GM19025 (cell line): ENCODE results near the gene METRN.

Source experiments
- ATAC-seq: cut with Tn5 transposase; IDR thresholded peaks from one replicate; pipeline ENCODE4 v1.9.1; 2021; ENCODE audit warnings: mild to moderate bottlenecking, low read depth, moderate library complexity; ENCODE audit not compliant: unreplicated experiment

The METRN gene

DNA sequence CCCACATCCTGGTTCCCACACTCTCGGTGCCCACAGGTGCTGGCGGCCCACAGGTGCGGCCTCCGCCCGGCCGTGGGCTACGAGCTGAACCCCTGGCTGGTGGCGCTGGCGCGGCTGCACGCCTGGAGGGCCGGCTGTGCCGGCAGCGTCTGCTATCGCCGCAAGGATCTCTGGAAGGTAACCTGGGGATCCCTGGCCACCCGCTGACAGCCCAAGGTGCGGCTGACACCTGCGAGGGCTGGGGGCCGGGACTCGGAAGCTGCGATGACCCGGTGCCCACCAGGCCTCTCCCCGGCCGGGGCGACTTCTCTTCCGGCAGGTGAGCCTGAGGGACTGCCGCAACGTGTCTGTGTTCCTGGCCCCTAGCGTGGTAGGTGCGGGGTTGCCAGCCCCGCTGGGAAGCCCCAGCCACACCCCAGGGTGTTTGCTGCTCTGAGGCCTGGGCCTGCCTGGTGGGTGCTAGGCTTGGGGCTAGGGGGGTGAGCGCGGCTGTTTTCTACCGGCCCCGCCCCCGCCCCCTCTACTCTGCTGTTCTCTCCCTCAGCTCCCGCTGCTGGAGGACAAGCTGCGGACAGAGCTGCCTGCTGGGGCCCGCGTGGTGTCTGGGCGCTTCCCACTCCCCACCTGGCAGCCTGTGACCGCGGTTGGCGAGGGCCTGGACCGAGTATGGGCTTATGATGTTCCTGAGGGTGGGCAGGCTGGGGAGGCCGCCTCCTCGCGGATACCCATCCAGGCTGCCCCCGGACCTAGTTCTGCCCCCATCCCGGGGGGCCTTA is 7.0 kb downstream of the METRN start:
- no peak for ATAC-seq

DNA sequence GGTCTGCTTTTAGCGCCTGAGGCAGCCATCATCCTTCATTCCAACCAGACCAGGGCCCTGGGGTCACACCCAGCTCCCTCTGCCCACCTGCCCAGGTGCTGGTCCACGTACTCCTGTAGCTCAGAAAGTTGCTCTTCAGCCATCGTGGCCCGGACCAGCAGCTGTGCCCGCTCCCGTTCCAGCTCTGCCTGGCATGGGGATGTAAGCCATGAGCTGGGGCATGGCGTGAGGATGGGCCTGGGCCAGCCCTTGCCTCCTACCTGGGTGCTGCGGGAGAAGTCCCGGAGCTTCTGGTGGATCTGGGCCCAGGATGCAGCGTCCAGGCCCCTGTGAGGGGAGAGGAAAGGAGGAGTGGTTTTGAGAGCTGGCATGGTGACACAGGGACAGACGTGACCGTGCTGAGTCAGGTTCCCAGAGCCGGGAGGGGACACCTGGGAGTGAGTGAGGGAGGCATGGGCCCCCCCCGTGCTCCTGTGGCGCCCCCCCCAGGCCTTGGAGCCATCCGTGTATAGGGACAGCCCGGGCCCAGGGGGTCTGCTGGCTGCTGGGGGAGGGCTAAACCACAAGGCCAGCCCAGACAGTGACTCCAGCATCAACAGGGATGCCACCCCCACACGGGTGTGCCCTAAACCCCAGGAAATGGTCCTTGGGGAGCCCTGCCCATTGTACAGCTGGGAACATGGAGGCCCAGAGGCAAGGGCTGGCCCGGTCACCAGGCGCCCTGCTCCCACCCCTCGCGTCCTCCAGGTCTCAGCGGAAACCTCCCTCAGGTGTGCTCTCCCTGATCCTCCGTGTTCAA is 8.1 kb downstream of the METRN start:
- no peak for ATAC-seq

DNA sequence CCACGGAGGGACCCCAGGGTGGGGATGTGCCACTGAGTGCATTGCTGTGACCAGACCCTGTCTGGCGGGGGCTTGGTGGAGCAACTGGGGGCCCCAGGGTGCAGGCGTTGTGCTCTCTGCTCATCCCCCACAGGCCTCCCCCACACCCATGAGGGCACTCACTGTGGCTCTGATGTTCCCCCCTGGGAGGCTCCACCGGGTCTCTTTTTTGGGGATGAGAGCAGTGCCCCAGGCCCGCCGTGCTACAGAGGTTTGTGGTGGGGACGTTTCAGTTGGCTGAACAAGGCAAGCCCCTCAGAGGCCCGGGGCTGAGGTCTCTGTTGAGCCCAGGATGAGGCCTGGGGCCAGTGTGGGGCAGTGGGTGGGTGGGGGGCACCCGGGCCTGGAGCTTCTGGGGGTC is 8.8 kb downstream of the METRN start:
- ATAC-seq: no peak

DNA sequence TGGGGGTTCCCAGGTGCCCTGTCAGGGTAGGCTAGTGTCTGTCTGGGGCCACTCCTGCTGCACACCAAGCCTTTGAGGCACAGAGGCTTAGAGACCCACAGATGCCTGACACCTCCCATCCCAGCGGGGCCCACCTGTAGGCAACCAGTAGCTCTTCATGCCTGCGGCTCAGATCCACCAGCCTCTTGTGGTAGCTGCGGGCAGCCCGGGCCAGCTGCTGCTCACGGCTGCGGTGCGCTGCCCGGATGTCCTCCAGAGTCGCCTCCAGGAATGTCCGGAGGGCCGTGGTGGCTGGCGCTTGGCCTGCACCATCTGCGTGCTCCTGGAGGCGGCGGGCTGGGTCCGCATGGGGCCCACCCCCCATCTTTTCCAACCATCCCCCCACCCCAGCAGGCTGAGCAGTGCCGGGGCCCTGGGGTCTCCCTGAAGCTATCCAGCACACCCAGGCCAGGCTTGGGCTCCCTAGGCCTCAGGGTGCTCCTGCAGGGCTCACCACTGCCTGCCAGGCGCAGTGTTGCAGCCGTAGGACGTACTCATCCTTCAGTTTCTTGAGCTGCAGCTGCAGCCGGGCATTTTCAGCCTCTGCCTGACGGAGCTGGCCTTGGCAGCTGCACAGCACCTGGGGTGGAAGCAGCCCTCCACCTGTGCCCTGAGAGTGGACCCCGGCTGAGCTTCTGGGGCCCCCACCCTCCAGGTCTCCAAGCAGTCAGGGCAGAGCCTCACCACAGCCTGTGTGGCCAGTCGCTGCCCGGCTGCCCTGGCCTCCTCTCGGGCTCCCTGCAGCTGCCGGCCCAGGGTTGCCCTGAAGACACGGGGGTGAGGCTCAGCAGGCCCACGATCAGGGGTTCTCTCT is 9.5 kb downstream of the METRN start:
- ATAC-seq: no peak

DNA sequence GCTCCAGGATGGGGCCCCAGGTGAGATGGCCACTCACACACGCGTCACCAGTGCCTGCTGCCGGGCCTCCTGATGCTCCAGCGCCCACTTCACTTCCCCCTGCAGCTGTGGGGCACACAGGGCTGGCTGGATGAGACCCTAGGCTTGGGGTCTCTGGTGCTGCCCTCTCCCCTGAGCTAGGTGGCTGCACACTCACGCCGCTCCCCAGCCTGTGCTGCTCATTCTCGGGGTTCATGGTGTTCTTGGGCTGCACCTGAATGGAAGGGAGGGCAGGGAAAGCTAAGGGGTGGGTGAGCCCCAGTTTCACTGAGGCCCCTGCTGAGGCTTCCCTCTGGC is 10.1 kb downstream of the METRN start:
- no peak for ATAC-seq

DNA sequence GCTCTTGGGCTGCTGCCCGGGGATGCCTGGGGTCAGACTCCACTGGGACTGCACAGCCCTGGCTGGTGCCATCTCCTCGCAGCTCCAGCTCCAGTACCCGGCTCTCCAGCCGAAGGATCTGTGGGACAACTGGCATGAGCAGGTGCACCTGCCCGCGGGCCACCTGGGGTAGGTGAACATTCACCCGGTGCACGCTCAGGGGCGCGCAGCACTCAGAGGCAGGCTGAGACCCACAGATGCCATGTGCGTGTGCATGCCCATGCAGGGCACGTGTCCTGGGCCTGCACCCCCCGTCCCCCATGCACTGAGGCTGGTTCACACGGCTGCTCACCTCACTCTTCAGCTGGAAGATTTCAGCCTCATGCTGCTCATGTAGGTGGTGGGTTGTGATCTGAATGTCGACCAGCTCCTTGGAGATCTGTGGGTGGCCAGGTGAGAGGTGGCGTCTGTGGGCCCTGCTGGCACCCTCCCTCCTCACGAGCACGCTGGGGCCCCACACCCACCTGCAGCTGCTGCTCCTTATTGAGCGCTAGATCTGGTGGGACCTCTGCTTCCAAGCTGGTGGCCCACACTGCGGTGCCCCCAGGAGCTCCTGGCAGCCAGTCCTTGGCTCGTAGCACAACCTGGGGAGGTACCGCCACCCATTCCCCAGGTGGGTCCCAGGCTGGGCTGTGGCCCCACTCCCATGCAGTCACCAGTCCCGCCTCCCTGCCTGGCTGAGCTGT is 10.7 kb downstream of the METRN start:
- no peak for ATAC-seq

DNA sequence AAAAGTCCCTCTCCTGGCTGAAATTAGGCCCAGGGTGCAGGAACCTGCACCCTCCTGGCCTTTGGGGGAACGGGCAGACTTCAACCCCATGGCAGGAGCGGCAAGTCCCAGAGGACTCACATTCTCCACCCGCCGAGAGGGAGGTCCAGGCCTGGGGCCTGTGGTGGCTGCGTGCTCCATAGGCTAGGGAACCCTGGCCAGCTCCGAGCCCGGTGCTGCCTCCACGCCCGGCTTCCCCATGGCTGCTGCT is 11.2 kb downstream of the METRN start:
- no peak for ATAC-seq

DNA sequence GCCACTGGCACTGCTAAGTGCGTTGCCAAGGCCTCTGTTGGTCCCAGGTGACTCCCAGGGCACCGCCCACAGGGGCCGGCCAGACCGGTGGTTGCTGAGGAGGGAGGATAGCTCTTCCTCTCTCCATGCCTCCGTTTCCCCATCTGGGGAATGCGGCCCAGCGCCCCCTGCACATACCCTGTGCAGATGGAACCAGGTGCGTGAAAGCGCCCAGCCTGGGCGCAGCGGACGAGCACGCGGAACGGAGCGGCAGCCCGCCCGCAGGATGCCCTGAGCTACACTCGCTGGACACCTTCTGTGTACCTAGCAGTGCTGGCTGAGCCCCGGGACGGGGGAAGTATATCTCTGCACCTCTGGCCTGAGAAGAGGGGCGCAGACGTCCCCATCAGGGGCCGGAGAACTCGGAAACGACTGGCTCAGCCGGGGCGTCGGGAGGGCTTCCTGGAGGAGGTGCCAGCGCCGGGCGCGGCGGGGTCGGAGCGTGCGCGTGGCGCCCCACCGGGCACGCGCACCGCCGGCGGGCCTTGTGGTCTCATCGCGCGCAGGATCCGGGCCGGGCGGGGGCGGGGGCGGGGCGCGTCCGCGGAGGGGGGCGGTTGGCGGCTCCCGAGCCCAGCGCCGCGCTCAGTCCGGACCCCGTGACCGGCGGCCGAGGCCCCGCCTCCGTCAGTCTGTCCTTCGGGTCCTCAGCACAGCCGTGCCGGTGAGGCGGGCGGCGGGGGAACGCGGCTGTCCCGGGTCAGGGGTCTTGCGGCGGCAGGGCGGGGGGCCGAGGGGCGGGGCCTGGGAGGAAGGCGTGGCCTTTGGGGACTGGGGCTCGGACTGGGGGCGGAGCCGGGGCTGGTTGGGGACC is 11.7 kb downstream of the METRN start, which contains the start of the genes CCDC78 and HAGHL:
Gene CCDC78 (minus strand): TSS at position 6 of the 853 bp plus-strand sequence. CDS start 76 bp downstream, outside the sequence.
Gene HAGHL (plus strand): TSS at position 669 of the 853 bp plus-strand sequence. CDS start 404 bp downstream, outside the sequence.
- no peak for ATAC-seq

DNA sequence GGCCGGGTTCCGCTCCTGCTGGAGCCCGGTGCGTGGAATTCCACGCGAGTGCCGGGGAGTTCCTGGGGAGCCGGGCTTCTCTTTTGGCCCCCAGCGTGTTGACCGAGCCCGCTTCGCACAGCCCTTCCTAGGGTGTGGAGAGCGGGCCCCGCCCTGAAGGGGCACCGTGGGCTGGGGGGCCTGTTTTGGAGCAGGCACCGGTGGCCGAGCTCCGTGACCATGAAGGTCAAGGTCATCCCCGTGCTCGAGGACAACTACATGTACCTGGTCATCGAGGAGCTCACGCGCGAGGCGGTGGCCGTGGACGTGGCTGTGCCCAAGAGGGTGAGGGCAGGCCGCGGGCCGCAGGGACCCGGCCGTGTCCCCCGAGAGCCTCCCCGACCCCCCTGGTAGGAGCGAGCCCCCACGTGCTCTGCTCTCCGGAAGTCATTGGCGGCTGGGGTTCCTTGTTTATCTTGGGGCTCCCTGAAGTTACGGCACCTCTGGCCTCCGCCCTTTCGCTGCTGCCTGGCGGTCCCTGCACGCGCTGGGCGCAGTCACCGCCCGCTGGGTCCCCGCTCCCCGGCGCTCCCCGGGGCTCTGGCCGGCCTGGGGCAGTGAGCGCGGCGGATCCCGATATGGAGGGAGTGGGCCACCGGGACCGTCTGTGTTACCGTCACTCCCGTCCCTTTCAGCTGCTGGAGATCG is 12.5 kb downstream of the METRN start:
- no peak for ATAC-seq

DNA sequence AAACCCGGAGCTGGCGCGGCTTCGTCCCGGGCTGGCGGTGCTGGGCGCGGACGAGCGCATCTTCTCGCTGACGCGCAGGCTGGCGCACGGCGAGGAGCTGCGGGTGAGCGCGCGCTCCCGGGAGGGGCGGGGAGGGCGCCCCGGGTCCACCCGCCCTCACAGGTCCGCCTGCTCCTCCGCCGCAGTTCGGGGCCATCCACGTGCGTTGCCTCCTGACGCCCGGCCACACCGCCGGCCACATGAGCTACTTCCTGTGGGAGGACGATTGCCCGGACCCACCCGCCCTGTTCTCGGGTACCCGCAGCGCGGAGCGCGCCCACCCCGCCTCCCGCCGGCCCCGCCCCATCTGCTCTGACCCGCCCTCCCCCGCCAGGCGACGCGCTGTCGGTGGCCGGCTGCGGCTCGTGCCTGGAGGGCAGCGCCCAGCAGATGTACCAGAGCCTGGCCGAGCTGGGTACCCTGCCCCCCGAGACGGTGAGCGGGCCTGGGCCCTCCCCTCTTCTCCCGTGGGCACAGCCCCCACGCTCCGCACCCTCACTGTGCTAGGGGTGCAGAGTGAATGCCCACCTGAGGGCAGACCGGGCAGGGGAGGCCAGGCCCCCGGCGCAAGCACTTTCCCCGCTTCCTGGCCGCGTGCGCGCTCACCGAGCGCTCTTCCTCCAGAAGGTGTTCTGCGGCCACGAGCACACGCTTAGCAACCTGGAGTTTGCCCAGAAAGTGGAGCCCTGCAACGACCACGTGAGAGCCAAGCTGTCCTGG is 13.4 kb downstream of the METRN start:
- ATAC-seq: peak; percentile 40

DNA sequence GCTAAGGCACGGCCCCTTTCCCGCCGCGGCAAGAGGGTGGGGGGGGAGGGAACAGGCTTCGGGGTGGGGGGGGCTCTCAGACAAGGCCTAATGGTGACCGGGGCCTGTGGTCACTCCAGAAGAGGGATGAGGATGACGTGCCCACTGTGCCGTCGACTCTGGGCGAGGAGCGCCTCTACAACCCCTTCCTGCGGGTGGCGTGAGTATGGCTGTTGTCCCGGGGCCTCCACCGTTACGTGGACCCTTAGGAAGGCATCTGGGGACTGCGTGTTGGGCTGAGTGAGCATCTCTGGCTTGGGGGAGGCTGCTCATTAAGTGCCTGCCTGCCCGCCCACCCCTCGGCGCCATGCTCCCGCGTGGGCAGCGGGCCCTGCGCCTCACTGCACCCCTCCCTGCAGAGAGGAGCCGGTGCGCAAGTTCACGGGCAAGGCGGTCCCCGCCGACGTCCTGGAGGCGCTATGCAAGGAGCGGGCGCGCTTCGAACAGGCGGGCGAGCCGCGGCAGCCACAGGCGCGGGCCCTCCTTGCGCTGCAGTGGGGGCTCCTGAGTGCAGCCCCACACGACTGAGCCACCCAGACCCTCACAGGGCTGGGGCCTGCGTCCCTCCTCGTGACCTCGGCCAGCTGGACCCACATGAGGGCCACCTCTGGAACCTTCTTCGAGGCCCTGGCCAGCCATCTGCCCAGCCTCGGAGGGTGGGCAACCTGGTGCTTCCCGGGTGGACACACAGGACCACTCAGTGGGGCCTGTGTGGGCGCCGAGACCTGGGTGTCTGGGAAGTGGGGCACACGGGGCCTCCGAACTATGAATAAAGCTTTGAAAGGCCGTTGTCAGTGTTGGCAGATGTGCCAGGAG is 14.2 kb downstream of the METRN start:
- ATAC-seq: no peak

DNA sequence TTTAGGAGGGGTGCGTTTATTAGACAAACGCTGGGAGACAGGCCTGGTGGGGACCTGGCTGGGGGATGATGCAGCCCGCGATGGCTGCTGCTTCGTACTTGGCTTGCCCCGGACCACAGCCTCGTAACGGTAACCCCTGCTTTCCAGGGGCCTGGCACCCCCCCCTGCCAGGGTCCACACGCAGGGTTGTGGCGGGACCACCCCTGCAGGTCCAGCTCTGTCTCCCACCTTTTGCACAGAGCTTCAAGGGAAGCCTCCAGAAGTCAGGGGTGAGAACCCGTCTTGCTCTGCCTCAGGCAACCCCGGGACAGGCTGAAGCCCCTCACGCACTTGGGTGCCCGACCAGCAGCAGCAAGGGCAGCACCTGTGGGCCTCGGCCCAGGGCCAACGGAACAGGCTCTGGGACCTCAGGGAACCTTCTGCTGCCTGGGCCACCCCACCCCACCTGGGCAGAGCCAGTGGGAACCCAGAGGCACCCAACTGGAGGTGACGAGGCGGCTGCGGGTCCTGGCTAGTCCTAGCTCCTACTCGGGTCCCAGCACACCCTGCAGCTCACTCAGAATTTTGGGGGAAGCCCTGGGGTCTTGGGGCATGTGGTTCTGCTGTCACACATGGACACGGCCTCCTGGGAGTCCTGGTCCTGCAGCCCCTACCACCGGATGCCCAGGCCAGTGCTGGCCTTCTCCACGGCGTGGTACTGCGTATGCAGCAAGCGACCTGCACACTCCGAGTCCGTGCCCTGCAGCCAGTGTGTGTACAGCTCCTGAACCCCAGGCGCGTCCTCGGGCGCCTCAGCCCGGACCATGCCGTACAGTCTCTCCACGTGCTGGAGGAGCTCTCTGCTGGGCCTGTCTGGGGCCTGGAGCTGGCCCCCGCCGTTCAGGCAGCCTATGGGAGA is 15.1 kb downstream of the METRN start:
- ATAC-seq: no peak

DNA sequence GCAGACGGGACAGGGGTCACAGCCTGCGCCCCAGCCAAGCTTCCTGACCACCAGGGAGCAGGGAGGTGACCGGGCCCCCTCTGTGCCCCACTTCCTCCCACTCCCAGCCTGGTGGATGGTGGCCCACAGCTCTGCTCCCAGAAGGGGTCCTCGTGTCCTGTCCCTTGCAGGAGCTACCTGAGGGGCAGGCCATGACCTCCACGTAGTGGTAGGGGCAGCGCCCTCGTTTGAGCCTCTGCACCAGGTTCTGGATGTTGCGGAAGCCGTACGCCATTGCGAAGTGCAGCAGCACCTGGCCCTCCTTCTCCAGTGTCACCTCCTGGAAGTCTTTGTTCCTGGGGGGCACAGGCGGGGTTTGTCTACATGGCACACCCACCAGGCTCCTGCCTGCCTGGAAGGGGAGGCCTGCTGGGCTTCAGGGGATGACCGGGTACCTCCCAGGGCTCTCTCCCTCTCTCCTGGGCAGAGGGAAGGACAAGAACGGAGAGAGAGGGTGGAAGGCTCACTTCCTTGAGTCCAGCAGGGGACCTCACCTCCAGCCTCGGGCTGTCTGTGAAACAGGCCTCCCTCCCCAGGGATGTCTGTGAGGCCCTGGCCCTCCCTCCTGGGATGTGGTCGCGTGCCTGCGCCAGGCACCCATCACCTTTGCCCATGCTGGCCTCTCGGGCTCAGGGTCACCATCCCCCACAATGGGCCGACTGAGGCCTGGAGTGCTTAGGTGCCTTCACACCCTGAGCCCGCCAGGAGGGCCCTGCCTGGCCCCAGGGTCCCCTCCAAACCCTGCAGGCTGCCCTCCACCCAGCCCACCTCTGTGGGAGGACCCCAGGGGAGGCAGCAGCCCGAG is 16.0 kb downstream of the METRN start:
- no peak for ATAC-seq

DNA sequence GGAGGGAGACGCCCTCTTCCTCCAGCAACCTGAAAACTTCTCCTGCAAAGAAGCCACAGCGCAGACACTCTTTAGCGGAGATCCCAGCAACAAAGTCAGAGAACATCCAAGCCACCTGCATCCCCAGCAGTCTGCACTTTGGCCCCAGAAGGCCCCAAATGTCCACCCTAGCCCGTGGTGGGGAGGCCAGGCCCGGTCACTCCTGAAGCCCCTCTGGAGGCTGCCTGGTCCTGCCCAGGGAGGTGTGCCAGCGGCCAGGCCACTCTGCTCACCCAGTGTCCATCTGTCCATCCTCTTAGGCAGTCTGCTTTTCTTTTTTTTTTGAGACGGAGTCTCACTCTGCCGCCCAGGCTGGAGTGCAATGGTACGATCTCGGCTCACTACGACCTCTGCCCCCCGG is 17.4 kb downstream of the METRN start:
- ATAC-seq: no peak

DNA sequence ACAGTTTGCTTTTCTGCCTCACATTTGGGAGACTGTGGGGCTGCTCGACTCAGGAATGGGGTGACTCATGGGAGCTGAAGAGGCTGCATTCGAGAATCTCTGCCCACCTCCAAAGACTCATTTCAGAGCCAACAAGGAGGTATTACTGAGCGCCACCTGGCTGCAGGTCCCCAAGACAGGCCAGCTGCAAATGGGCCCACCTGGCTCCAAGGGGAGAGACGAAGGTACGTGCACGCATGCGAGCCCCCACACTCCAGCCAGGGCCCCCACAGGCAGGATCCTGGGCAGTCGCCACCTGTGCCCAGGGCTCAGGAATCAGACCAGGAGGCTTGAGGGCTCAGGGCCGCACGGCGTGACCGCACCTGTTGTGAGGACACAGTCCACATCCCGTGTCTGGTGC is 18.0 kb downstream of the METRN start:
- ATAC-seq: no peak
